GM18909 (cell line): Measurements from ENCODE around the gene TTC22.

ENCODE experiments used
- ATAC-seq: cut with Tn5 transposase; IDR thresholded peaks from one replicate; pipeline ENCODE4 v1.9.1; 2021; ENCODE audit warnings: mild to moderate bottlenecking; ENCODE audit not compliant: unreplicated experiment, poor library complexity

TTC22 gene

DNA sequence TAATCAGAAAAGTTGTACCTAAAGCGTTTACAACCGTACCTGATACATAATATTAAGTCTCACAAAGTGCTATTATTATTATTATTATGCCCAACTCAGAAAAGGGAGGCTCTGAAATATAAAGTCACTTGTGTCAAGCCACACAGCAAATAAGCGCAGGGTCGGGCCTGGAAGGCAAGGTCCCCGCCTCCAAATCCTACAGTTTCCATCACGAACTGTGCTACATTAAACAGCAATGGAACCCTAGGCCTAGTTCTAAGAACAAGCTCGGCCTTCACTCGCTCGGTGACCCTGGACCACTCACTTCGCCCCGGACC lies 37.3 kb downstream of the TTC22 start:
- no peak for ATAC-seq

DNA sequence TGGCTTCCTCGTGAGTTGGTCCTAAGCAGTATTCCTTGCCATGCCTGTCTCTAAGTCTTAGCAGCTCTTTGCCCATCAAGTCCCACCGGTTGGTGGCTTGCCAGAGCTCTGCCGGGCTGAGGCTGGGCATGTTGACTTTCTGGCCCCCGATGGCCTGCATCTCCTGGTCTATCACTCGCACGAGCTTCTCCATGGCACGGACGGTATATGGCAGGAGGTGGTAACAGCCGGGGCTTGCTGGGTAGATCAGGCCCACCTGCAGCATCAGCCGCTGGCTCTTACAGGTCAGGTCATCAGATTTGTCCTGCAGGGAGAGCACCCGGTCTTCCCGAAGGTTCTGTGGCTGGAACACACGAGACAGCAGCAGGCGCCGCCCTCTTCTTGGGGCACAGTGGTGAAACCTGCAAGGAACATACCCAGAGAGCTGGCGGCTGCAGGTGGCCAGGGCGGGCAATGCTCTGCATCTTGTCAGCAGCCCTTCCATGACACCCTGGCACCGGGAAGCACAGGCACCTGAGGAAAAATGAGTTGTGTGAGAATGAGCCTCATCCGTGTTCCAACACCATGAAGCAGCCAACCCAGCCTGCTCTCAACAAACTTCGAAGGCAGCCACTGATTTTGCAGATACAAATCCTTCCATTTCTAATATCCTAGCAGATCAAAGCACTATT lies 42.3 kb downstream of the TTC22 start:
- no peak for ATAC-seq

DNA sequence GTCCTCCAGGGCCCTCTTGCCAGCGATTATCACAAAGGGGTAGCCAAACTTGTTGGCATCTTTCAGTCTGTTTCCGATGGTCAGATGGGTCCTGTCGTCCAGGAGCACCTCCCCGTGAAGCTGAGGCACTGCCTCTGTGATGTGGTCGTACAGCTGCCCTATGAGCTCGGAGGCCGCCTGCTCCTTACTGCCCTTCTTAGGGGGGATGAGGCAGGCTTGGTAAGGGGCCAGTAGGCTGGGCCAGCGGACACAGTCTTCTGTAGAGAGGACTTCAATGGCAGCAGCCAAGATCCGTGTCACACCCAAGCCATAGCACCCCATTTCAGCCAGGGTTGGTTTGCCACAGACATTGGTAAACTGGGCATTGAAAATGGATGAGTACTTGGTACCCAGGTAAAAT lies 43.3 kb downstream of the TTC22 start:
- no peak for ATAC-seq

GRCh38 chr1:54754486-54755285 lies 46.4 kb downstream of the TTC22 start:
- ATAC-seq, result no peak

- no peak for ATAC-seq
These were observed 47.1 kb downstream of the TTC22 start for GRCh38 chr1:54754045-54754444.

DNA sequence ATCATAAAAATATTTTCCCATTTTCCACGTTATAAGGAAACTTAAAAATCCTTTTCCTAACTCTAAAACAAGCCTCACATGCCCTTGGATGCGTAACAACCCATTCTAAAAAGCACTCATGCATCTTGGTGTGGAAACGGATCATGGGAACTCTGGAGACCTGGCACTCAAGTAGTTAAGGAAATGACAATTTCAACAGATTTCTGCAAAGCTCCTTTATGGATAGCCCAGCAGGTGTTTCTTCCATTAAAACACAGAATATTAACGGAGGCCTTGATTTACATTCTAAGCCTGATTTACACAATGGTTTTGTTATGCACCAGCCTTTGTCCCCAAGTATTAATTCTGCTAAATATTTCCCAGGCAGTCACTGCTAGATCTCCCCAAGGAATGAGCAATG lies 49.7 kb downstream of the TTC22 start:
- ATAC-seq, result no peak

DNA sequence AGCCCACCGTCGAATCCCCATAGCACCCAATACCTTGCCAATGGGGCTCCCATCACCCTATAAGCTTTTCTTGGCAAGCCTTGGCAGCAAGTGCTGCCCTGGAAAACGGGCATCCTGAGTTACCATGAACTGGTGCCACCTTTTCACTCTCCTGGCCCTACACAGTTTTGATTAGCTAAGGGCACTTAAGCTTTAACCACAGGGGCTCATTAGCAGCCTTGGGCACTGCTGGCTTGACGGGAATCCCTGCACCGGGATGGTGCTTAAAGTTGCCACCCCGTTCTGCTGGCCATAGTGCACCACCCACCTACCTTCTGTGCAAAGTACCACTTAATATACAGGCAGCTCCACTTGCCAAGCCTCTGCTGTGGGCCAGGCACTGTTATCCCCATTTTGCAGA lies 50.5 kb downstream of the TTC22 start:
- ATAC-seq, result no peak

DNA sequence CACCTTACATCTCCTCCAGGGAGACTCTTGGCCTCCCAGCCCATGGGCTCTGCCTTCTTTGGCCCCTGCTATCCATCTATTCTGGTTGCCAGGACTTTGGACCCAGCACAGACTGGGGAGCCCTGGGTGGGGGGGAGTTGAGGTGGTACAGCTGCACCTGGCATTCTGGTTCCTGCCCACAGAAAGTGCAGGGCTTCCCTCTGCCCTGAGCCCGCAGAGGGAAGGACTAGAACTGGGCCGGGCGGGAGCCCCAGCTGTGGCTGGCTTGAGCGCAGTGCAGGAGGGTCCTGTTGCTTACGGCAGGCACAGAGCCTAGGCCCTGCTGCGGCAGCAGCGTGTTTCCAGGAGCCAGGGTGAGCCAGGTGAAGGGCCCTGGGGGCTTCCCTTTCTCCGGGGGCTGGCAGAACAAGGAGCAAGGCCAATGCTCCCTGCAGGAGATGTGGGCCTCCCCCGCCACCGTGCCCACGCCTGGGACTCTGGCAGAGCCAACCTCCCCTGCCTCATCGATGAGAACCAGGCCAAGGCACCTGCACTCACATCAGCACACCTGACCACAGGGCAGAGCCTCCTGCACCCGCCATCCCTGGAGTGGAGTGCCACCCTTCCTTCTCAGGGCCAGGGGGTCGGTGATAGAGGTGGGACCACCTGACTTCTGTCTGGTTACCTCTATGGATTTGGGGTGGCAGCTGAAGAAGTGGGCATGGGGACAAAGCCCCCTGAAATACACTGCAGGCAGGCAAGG lies 52.9 kb downstream of the TTC22 start:
- ATAC-seq, result no peak

- no peak for ATAC-seq
These were observed 55.3 kb downstream of the TTC22 start for GRCh38 chr1:54745864-54746263.

- ATAC-seq, result no peak
These were observed 55.8 kb downstream of the TTC22 start for GRCh38 chr1:54745274-54745673.

DNA sequence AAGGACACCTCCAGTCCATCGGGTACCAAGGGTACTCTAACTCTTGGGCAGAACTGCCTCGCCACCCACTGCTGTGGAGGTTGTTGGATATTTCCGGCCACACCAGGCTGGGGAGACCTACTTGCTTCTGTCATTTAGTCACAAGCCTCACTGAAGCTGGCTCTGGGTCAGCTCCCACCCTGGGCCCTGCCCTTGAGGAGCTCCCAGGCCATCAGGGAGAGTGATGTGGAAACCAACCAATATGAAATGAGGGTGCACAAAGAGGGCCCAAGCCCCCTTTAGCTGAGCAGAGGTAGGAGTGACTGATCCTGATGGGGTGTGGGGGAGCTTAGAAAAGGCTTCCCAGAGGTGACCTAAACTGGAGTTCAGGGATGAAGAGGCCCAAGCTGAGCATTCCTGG lies 56.4 kb downstream of the TTC22 start:
- no peak for ATAC-seq

- no peak for ATAC-seq
These were observed 57.5 kb downstream of the TTC22 start for GRCh38 chr1:54743416-54744226.

DNA sequence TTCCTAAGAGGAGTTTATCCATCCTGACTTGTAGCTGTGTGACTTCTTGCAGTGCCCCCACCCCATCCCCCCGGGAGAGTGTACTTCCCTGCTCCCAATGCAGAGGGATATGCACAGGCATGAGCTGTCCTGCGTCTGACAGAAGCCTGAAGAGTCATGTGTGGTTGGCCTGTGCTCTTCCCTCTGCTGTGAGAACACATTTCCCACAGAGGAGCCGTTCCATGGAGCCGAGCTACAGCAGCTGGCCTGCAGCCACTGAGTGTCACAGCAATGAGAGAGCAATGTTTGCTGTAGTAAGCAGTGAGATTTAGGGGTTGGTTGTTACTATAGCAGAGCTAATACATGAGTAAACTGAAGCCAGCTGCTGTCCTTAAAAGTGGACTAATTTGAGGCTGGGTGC lies 58.8 kb downstream of the TTC22 start:
- no peak for ATAC-seq

GRCh38 chr1:54741531-54741930 lies 59.6 kb downstream of the TTC22 start:
- ATAC-seq, result no peak

DNA sequence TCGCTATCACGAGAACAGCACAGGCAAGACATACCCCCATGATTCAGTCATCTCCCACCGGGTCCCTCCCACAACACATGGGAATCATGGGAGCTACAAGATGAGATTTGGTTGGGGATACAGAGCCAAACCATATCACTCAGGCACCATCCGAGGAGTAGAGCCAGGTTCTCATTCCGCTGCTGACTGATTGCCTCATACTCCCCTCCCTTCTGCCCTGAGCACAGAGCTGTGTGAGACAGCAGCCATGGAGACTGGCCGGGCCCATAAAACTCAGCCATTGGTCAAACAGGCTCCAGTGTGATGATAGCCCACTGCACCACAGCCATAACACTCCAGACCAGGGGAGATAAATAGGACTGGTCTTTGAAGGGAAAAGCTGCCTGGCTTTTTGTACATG lies 62.9 kb downstream of the TTC22 start:
- ATAC-seq, result no peak

DNA sequence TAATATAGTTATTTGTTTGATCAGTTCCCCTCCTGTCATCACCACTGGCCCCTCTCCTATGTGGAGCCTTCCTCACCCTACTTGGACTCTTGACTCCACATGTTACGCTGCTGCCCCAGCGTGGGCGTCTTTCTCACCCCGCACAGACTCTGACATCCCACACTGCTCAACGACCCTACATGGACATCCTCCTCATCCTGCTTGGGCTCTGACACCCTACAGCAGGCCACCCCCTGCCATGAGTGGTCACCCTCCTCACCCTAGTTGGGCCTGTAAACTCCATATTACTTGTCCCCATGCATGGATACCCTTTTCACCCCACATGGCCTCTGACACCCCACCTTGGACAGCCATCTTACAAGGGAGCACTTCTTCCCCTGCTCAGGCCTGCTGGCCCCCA lies 64.4 kb downstream of the TTC22 start:
- no peak for ATAC-seq
